HG02943 (cell line): ENCODE data around the gene ALDH18A1.
A peak's percentile ranks its signal among the peaks of the same experiment; 100 is the strongest.
"Not testable (repeated sequence)": the region's sequence is repeated elsewhere in the genome, so short reads cannot be mapped to it uniquely, and the experiment has no call there.

ENCODE experiments used
- ATAC-seq: cut with Tn5 transposase; IDR thresholded peaks from one replicate; pipeline ENCODE4 v1.9.1; 2021; ENCODE audit warnings: mild to moderate bottlenecking, low read depth, moderate library complexity; ENCODE audit not compliant: unreplicated experiment

Gene ALDH18A1

GRCh38 chr10:95656291-95657164 is at the start of gene ALDH18A1:
TSS of gene ALDH18A1 (minus strand) at chr10:95656711. CDS start at chr10:95653377, 3,334 bp downstream.
- ATAC-seq, result peak; percentile 83

GRCh38 chr10:95698415-95698814 is 41.9 kb upstream of the ALDH18A1 start:
- ATAC-seq, result no peak

GRCh38 chr10:95697429-95697828 is 40.9 kb upstream of the ALDH18A1 start:
- ATAC-seq, result no peak

- no peak for ATAC-seq
These were observed 38.2 kb upstream of the ALDH18A1 start for GRCh38 chr10:95694665-95695064.

GRCh38 chr10:95693668-95694534 is 37.4 kb upstream of the ALDH18A1 start, which contains the start of gene TCTN3:
TSS of gene TCTN3 (minus strand) at chr10:95693927. CDS start at chr10:95693899, 28 bp downstream.
- ATAC-seq, result peak; percentile 96

- no peak for ATAC-seq
These were observed 36.7 kb upstream of the ALDH18A1 start for GRCh38 chr10:95693071-95693667.

- ATAC-seq, result no peak
These were observed 34.8 kb upstream of the ALDH18A1 start for GRCh38 chr10:95691281-95691680.

- no peak for ATAC-seq
These were observed 32.1 kb upstream of the ALDH18A1 start for GRCh38 chr10:95688648-95689047.

GRCh38 chr10:95683966-95684365 is 27.5 kb upstream of the ALDH18A1 start:
- no peak for ATAC-seq

GRCh38 chr10:95675403-95676116 is 19.0 kb upstream of the ALDH18A1 start:
- ATAC-seq, result no peak

GRCh38 chr10:95674643-95675042 is 18.1 kb upstream of the ALDH18A1 start:
- no peak for ATAC-seq

GRCh38 chr10:95672641-95673040 is 16.1 kb upstream of the ALDH18A1 start:
- not testable (repeated sequence) for ATAC-seq

- ATAC-seq, result no peak
These were observed 8.0 kb upstream of the ALDH18A1 start for GRCh38 chr10:95664543-95664942.

GRCh38 chr10:95663496-95663895 is 7.0 kb upstream of the ALDH18A1 start:
- no peak for ATAC-seq

- no peak for ATAC-seq
These were observed 5.3 kb upstream of the ALDH18A1 start for GRCh38 chr10:95661818-95662217.

- no peak for ATAC-seq
These were observed 3.8 kb upstream of the ALDH18A1 start for GRCh38 chr10:95660283-95660682.

- no peak for ATAC-seq
These were observed 739 bp upstream of the ALDH18A1 start for GRCh38 chr10:95657250-95657649.

GRCh38 chr10:95655571-95656290 is 780 bp downstream of the ALDH18A1 start:
- peak; percentile 16 for ATAC-seq

- no peak for ATAC-seq
These were observed 2.6 kb downstream of the ALDH18A1 start for GRCh38 chr10:95653895-95654294.
